ENCODE results near the gene ZMYND15. TPM values are rescaled to one million over a fixed set of nuclear protein-coding genes. Genes with fewer than 3 reads are reported as not detected.

Gene ZMYND15
- total and polyA plus RNA-seq, 4 donors, result 0.87 to 7.7 (median 1.5) TPM

DNA sequence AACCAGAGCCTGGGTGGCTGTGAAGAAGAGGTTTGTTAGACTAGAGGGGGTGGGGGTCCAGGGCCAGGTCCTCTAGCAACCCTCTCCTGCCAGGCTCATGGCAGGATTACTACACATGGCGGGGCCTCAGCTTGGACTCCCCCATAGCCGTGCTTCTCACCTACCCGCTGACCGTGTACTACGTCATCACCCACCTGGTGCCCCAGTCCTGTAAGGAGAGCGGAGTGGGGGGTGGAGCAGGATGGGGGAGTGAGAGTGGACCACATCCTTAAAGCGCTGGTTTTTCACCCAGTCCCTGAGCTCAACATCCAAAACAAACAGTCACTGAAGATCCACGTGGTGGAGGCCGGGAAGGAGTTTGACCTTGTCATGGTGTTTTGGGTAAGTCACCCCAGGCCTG lies 4.3 kb downstream of the ZMYND15 start:
- intact Hi-C loops (cut with DNase I), result no loop called here
- WGBS, 2 donors, result 89 to 91% methylated on average over 9 of the region's 9 CpGs

DNA sequence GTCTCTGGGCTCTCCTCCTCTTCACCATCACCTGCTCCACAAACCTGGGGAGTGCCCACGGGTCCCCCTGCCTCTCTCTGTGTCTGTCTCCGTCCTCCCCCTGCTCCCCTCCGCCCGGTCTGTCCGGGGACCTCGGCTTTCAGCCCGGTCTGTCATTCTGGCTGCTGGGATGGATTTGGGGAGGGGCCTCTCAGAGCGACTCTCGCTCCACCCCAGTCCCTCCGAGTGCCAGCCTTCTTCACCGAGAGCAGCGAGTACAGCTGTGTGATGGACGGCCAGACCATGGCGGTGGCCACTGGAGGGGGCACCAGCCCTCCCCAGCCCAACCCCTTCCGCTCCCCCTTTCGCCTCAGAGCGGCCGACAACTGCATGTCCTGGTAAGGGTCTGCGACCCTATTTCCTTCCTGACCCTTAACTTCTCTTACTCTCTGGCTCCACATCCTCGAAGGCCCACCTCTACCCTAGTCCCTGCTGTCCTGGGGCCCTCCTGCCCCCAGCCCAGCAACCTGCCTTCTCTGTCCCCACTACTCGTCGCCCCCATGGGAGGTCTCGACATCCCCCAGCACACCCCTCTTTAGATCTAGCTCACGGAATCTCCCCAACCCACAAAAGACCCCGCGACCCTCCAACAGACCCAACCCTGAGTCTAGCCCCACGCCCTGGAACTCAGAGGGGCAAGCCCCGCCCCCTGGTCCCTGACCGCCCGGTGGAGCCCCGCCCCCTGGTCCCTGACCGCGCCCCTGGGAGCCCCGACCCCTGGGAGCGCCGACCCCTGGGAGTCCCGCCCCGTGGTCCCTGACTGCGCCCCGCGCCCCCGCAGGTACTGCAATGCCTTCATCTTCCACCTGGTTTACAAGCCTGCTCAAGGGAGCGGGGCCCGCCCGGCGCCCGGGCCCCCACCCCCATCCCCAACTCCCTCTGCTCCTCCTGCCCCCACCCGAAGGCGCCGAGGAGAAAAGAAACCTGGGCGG lies 5.7 kb downstream of the ZMYND15 start:
- no peaks in the 10 kb centered on the region for H3K4me1 ChIP-seq (ENCODE audit: control insufficient read depth in 1 of 2, insufficient read depth in 2 of 2, low read length in 2 of 2)
- H3K36me3 ChIP-seq (ENCODE audit: control insufficient read depth in 1 of 2, insufficient read depth in 2 of 2, low read length in 1 of 2), result no peaks in the 10 kb centered on the region
- WGBS, 2 donors, result 6% methylated on average over 39 to 51 of the region's 51 CpGs
- H3K27ac ChIP-seq (ENCODE audit: low read depth in 1 of 2, low read length in 2 of 2), result no peak overlapping the region
- H3K4me3 ChIP-seq (ENCODE audit: low read length in 2 of 2), result no peak overlapping the region
- intact Hi-C loops (cut with DNase I), result no loop called here
- H3K9me3 ChIP-seq (ENCODE audit: control insufficient read depth, low read length), result no peaks in the 10 kb centered on the region
- ATAC-seq (ENCODE audit: low FRiP score) (no peak), DNase-seq (peak in 1 of 2 donors; percentile 50)
- no peaks in the 10 kb centered on the region for H3K27me3 ChIP-seq (ENCODE audit: control insufficient read depth in 1 of 2, insufficient read depth in 2 of 2, low read length in 1 of 2)

More for the DNA sequence above, 4.3 kb downstream of the ZMYND15 start:
- DNase-seq, result no peak
- no peaks in the 10 kb centered on the region for H3K9me3 ChIP-seq (ENCODE audit: control insufficient read depth, low read length)
- H3K4me1 ChIP-seq (ENCODE audit: control insufficient read depth in 1 of 2, insufficient read depth in 2 of 2, low read length in 2 of 2), result no peaks in the 10 kb centered on the region
- no peaks in the 10 kb centered on the region for H3K36me3 ChIP-seq (ENCODE audit: control insufficient read depth in 1 of 2, insufficient read depth in 2 of 2, low read length in 1 of 2)
- H3K27me3 ChIP-seq (ENCODE audit: control insufficient read depth in 1 of 2, insufficient read depth in 2 of 2, low read length in 1 of 2), result no peaks in the 10 kb centered on the region
- no peak for ATAC-seq (ENCODE audit: low FRiP score)
- H3K4me3 ChIP-seq (ENCODE audit: low read length in 2 of 2), result no peak overlapping the region
- H3K27ac ChIP-seq (ENCODE audit: low read depth in 1 of 2, low read length in 2 of 2), result no peak overlapping the region

DNA sequence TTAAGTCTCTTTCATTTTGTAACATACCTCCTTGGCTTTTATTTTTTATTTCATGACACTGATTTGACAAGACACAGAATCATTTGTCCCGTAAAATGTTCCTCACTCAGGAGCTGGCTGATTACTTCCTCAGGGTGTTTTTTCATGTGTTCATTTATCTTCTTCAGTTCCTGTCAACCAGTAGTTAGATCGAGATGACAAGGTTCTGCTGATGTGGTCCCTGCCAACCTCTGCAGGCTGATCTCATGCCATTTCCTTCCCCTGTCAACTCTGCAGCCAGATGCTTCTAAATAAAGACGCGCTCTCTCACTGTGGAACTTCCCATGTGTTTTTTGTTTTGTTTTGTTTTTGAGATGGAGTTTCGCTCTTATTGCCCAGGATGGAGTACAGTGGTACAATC lies 8.2 kb downstream of the ZMYND15 start:
- no peaks in the 10 kb centered on the region for H3K4me1 ChIP-seq (ENCODE audit: control insufficient read depth in 1 of 2, insufficient read depth in 2 of 2, low read length in 2 of 2)
- no peak overlapping the region for H3K4me3 ChIP-seq (ENCODE audit: low read length in 2 of 2)
- H3K27me3 ChIP-seq (ENCODE audit: control insufficient read depth in 1 of 2, insufficient read depth in 2 of 2, low read length in 1 of 2), result no peaks in the 10 kb centered on the region
- peak; percentile 54 for ATAC-seq (ENCODE audit: low FRiP score)
- 3 to 4% methylated on average over 5 of the region's 5 CpGs for WGBS, 2 donors
- H3K36me3 ChIP-seq (ENCODE audit: control insufficient read depth in 1 of 2, insufficient read depth in 2 of 2, low read length in 1 of 2), result no peaks in the 10 kb centered on the region
- H3K27ac ChIP-seq (ENCODE audit: low read depth in 1 of 2, low read length in 2 of 2), result no peak overlapping the region
- H3K9me3 ChIP-seq (ENCODE audit: control insufficient read depth, low read length), result no peaks in the 10 kb centered on the region
- DNase-seq, result peak in 1 of 2 donors; percentile 61
- intact Hi-C loops (cut with DNase I), result no loop called here

DNA sequence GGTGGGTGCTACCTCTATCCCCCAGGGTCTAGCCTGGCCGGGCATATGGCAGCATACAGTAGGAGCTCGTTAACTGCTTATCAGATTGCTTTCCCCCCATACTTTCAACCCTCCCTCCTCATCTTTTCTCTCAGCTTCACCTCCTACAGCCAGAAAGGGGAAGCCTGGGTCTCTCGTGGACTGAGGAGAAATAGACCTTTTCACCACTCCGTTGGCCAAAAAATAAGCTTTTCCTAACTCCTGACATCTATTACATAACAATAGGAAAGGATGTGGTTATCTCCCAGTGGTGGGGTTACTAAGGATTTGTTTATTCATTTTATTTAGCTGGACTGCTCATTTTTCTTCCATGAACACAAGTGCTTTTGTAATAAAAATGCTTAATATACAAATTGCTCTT lies 9.1 kb downstream of the ZMYND15 start:
- Histone ChIP-seq H3K27ac (ENCODE audit: low read depth in 1 of 2, low read length in 2 of 2) (no peak overlapping the region), H3K4me3 (ENCODE audit: low read length in 2 of 2) (no peak overlapping the region), H3K27me3 (ENCODE audit: control insufficient read depth in 1 of 2, insufficient read depth in 2 of 2, low read length in 1 of 2) (no peaks in the 10 kb centered on the region), H3K36me3 (ENCODE audit: control insufficient read depth in 1 of 2, insufficient read depth in 2 of 2, low read length in 1 of 2) (no peaks in the 10 kb centered on the region), H3K4me1 (ENCODE audit: control insufficient read depth in 1 of 2, insufficient read depth in 2 of 2, low read length in 2 of 2) (no peaks in the 10 kb centered on the region), H3K9me3 (ENCODE audit: control insufficient read depth, low read length) (no peaks in the 10 kb centered on the region)
- intact Hi-C loops (cut with DNase I), result no loop called here
- no peak for ATAC-seq (ENCODE audit: low FRiP score)
- WGBS, 2 donors, result 57% methylated on average over 4 of the region's 4 CpGs
- peak in 1 of 2 donors; percentile 34 for DNase-seq

DNA sequence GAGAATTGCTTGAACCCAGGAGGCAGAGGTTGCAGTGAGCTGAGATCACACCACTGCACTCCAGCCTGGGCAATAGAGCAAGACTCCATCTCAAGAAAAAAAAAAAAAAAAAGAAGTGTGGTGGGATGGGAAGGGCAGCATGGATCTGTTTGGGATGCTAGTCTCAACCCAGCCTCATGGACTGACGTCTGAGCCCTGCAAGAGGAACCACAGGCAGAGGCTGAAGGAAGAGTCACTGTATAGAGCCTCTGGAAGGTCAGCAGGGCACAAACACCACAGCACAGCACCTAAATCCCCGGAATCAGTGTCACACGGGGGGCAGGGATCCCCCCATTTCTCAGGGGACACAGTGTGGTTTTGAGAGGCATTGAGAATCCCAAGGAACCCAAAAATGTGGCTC lies 11.0 kb downstream of the ZMYND15 start:
- H3K4me3 ChIP-seq (ENCODE audit: low read length in 2 of 2), result no peak overlapping the region
- no peaks in the 10 kb centered on the region for H3K36me3 ChIP-seq (ENCODE audit: control insufficient read depth in 1 of 2, insufficient read depth in 2 of 2, low read length in 1 of 2)
- no peak overlapping the region for H3K27ac ChIP-seq (ENCODE audit: low read depth in 1 of 2, low read length in 2 of 2)
- ATAC-seq (ENCODE audit: low FRiP score) (no peak), DNase-seq (peak; percentile 26 to 49)
- no peaks in the 10 kb centered on the region for H3K27me3 ChIP-seq (ENCODE audit: control insufficient read depth in 1 of 2, insufficient read depth in 2 of 2, low read length in 1 of 2)
- no peaks in the 10 kb centered on the region for H3K4me1 ChIP-seq (ENCODE audit: control insufficient read depth in 1 of 2, insufficient read depth in 2 of 2, low read length in 2 of 2)
- intact Hi-C loops (cut with DNase I), result no loop called here
- WGBS, 2 donors, result 35 to 40% methylated on average over 3 of the region's 3 CpGs
- H3K9me3 ChIP-seq (ENCODE audit: control insufficient read depth, low read length), result no peaks in the 10 kb centered on the region

GRCh38 chr17:4751932-4752331 lies 12.3 kb downstream of the ZMYND15 start:
- ATAC-seq (ENCODE audit: low FRiP score) (no peak), DNase-seq (peak in 1 of 2 donors; percentile 1)
- 61 to 66% methylated on average over 5 of the region's 5 CpGs for WGBS, 2 donors
- H3K36me3 ChIP-seq (ENCODE audit: control insufficient read depth in 1 of 2, insufficient read depth in 2 of 2, low read length in 1 of 2), result no peaks in the 10 kb centered on the region
- intact Hi-C loops (cut with DNase I), result no loop called here
- no peak overlapping the region for H3K4me3 ChIP-seq (ENCODE audit: low read length in 2 of 2)
- H3K4me1 ChIP-seq (ENCODE audit: control insufficient read depth in 1 of 2, insufficient read depth in 2 of 2, low read length in 2 of 2), result no peaks in the 10 kb centered on the region
- H3K27me3 ChIP-seq (ENCODE audit: control insufficient read depth in 1 of 2, insufficient read depth in 2 of 2, low read length in 1 of 2), result no peaks in the 10 kb centered on the region
- no peaks in the 10 kb centered on the region for H3K9me3 ChIP-seq (ENCODE audit: control insufficient read depth, low read length)
- no peak overlapping the region for H3K27ac ChIP-seq (ENCODE audit: low read depth in 1 of 2, low read length in 2 of 2)

DNA sequence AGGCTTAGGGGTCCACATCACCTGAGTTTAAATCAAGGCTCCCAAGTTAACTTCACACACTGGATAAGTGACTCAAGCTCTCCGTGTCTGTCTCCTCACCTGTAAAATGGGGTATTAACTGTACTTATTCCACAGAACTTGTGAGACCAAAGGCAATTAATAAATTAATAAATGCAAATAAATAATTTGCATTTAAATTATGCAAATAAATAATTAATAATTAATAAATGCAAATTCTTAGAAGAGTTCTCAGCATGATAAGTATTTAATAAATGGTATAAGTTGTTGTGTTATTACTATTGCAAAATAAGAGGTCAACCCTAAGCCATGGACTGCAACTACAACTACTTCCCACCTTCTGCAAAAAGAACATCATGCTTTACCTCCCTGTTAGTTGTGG lies 13.8 kb downstream of the ZMYND15 start:
- no peak for DNase-seq
- Histone ChIP-seq H3K4me3 (ENCODE audit: low read length in 2 of 2) (no peak overlapping the region), H3K36me3 (ENCODE audit: control insufficient read depth in 1 of 2, insufficient read depth in 2 of 2, low read length in 1 of 2) (no peaks in the 10 kb centered on the region), H3K9me3 (ENCODE audit: control insufficient read depth, low read length) (no peaks in the 10 kb centered on the region), H3K27me3 (ENCODE audit: control insufficient read depth in 1 of 2, insufficient read depth in 2 of 2, low read length in 1 of 2) (no peaks in the 10 kb centered on the region), H3K4me1 (ENCODE audit: control insufficient read depth in 1 of 2, insufficient read depth in 2 of 2, low read length in 2 of 2) (no peaks in the 10 kb centered on the region), H3K27ac (ENCODE audit: low read depth in 1 of 2, low read length in 2 of 2) (no peak overlapping the region)
- ATAC-seq (ENCODE audit: low FRiP score), result no peak
- intact Hi-C loops (cut with DNase I), result no loop called here
- 82 to 87% methylated on average over 1 of the region's 1 CpG for WGBS, 2 donors

GRCh38 chr17:4759776-4760236 lies 20.2 kb downstream of the ZMYND15 start:
- no peak overlapping the region for H3K27ac ChIP-seq (ENCODE audit: low read depth in 1 of 2, low read length in 2 of 2)
- intact Hi-C loops (cut with DNase I), result no loop called here
- H3K9me3 ChIP-seq (ENCODE audit: control insufficient read depth, low read length), result no peaks in the 10 kb centered on the region
- H3K27me3 ChIP-seq (ENCODE audit: control insufficient read depth in 1 of 2, insufficient read depth in 2 of 2, low read length in 1 of 2), result no peaks in the 10 kb centered on the region
- no peak overlapping the region for H3K4me3 ChIP-seq (ENCODE audit: low read length in 2 of 2)
- H3K4me1 ChIP-seq (ENCODE audit: control insufficient read depth in 1 of 2, insufficient read depth in 2 of 2, low read length in 2 of 2), result no peaks in the 10 kb centered on the region
- no peaks in the 10 kb centered on the region for H3K36me3 ChIP-seq (ENCODE audit: control insufficient read depth in 1 of 2, insufficient read depth in 2 of 2, low read length in 1 of 2)
- 79 to 82% methylated on average over 10 of the region's 10 CpGs for WGBS, 2 donors
- DNase-seq (peak in 1 of 2 donors; percentile 23), ATAC-seq (ENCODE audit: low FRiP score) (no peak)

DNA sequence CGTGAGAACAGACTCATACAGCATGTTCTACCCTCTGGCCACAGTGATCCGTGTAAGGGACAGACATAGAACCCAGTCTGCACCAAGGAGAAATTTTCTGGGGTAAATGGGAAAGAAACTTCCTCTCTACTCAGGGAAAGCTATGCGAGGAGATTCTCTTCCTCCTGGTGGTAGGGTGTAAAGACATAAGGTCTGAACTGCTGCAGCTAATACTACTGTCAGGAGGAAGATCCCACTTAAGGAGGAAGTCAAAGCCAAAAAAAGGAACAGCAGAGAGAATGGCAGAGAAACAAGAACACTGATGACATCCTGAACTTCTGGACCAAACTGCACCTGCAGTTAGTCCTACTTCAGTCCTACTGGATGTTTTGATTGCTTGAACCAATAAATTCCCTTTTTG lies 25.0 kb downstream of the ZMYND15 start:
- Histone ChIP-seq H3K4me3 (ENCODE audit: low read length in 2 of 2) (no peak overlapping the region), H3K4me1 (ENCODE audit: control insufficient read depth in 1 of 2, insufficient read depth in 2 of 2, low read length in 2 of 2) (no peaks in the 10 kb centered on the region), H3K9me3 (ENCODE audit: control insufficient read depth, low read length) (no peaks in the 10 kb centered on the region), H3K36me3 (ENCODE audit: control insufficient read depth in 1 of 2, insufficient read depth in 2 of 2, low read length in 1 of 2) (no peaks in the 10 kb centered on the region), H3K27ac (ENCODE audit: low read depth in 1 of 2, low read length in 2 of 2) (no peak overlapping the region), H3K27me3 (ENCODE audit: control insufficient read depth in 1 of 2, insufficient read depth in 2 of 2, low read length in 1 of 2) (no peaks in the 10 kb centered on the region)
- ATAC-seq (ENCODE audit: low FRiP score) (no peak), DNase-seq (no peak)
- 68 to 69% methylated on average over 3 of the region's 3 CpGs for WGBS, 2 donors
- intact Hi-C loops (cut with DNase I), result no loop called here
